Psoas muscle (tissue), 8 donors: ENCODE measurements around the gene ATP8B1. TPM values are rescaled to one million over a fixed set of nuclear protein-coding genes. Genes with fewer than 3 reads are reported as not detected.

Experiments
- ATAC-seq, 4 donors: fragments of 200-7000 bp; cut with Tn5 transposase; one replicate each; pipeline ENCODE4 v1.9.1; 2020; ENCODE audit warnings: moderate library complexity in 3 of 4, mild to moderate bottlenecking in 2 of 4
- DNase-seq, 2 donors: peaks; one replicate each; pipeline ENCODE4 v3.0.0-alpha.2; 2020
- H3K27ac ChIP-seq: fragments of 200-600 bp; one replicate; pipeline ENCODE4 v1.8.0; 2022
- H3K27me3 ChIP-seq, 3 donors: fragments of 200-600 bp in 1 of 3; one replicate each; pipeline versions ENCODE4 v1.6.1 to v1.8.0; 2013 to 2022; ENCODE audit warnings: low read length in 2 of 3, mild to moderate bottlenecking in 2 of 3, moderate library complexity in 1 of 3; ENCODE audit not compliant: insufficient read depth in 3 of 3
- H3K36me3 ChIP-seq, 2 donors: fragments of 200-600 bp in 1 of 2; one replicate each; pipeline versions ENCODE4 v1.6.1 to v1.8.0; 2013 to 2022; ENCODE audit warnings: low read depth in 1 of 2, mild to moderate bottlenecking in 1 of 2, moderate library complexity in 1 of 2; ENCODE audit not compliant: insufficient read depth in 1 of 2
- H3K4me1 ChIP-seq: fragments of 200-600 bp; one replicate; pipeline ENCODE4 v1.8.0; 2022
- H3K4me3 ChIP-seq: fragments of 200-600 bp; one replicate; pipeline ENCODE4 v1.8.0; 2022; ENCODE audit warnings: mild to moderate bottlenecking
- H3K9me3 ChIP-seq: fragments of 200-600 bp; one replicate; pipeline ENCODE4 v1.8.0; 2022
- CTCF ChIP-seq: fragments of 200-600 bp; IDR thresholded peaks from one replicate; pipeline ENCODE4 v1.8.0; 2022; ENCODE audit warnings: antibody characterized with exemption
- WGBS, 3 donors: extraction: QIAGEN DNeasy Blood & Tissue Kit; methylation state at CpG; one replicate each; pipeline versions ENCODE4 v1.1.6 to v1.1.7; 2013; 5-methylcytosine and 5-hydroxymethylcytosine counted together
- intact Hi-C, 2 donors: fragments of 100-400 bp; cut with DNase I; formaldehyde crosslinking; loops; one replicate each; pipeline versions ENCODE4 v1.11.0 to v1.14.2; 2022
- polyA plus RNA-seq, 3 donors: library from polyadenylated mRNA; stranded (reverse); fragments of 200-250 nt; gene quantifications; one replicate each; pipeline ENCODE4 v1.2.3, GENCODE V29; 2013
- total RNA-seq, 4 donors: library from RNA; stranded (reverse); fragmentation: NEBNext Ultra II Directional in 2 of 4; extraction: Animal tissue kit (Norgen Biotek cat#: 25700) in 2 of 4; gene quantifications; one replicate each; pipeline versions ENCODE4 v1.2.1 to v1.2.4, GENCODE V29; 2021 to 2023
- donor health status: healthy with polysubstance abuse.
- donor health status: DM: no; HTN: no; CAD: no; lungs with moderate emphysema.
- donor health status: Bipolar disorder and iron deficiency.
- donor health status: healthy.
- donor health status: DM: yes; HTN: yes; CAD: no.
- donor health status: DM: no; HTN: no; CAD: no.
- donor health status: DM: no; HTN: no; CAD: no.
- donor health status: DM: yes; HTN: yes; CAD: no.

Gene ATP8B1
- total and polyA plus RNA-seq, 7 donors, result 0.45 to 2.5 (median 1.2) TPM

- ATAC-seq, result no peak
- Histone ChIP-seq H3K4me1 (no peaks in the 10 kb centered on the region), H3K27me3 (no peaks in the 10 kb centered on the region), H3K9me3 (no peaks in the 10 kb centered on the region), H3K27ac (no peak overlapping the region), H3K4me3 (no peak overlapping the region), H3K36me3 (no peaks in the 10 kb centered on the region)
- TF ChIP-seq CTCF, result no peak
- intact Hi-C loops, result no loop called here
- DNase-seq, result no peak
- WGBS, 3 donors, result 94 to 100% (median 97%) methylated on average over 1 of the region's 1 CpG
Observed at GRCh38 chr18:57705011-57705410, 98.1 kb downstream of the ATP8B1 start.

GRCh38 chr18:57698571-57699276 lies 104.4 kb downstream of the ATP8B1 start:
- intact Hi-C loops, result loop anchor here in 1 of 2 donors (5.0 kb wide), 1 partner anchor 104 kb away; the partner anchor contains the start of gene ATP8B1
- no peaks in the 10 kb centered on the region for H3K27me3 ChIP-seq
- no peak for TF ChIP-seq CTCF
- H3K9me3 ChIP-seq, result no peaks in the 10 kb centered on the region
- peak in 3 of 4 donors; percentile 66 to 93 (median 71) for ATAC-seq
- 47 to 58% (median 50%) methylated on average over 7 of the region's 7 CpGs for WGBS, 3 donors
- peak overlapping the region; percentile 75 for H3K27ac ChIP-seq
- H3K4me3 ChIP-seq, result peak overlapping the region; percentile 31
- DNase-seq, result no peak
- H3K36me3 ChIP-seq, result no peaks in the 10 kb centered on the region
- H3K4me1 ChIP-seq, result peaks cover 7% of the 10 kb centered on the region

- intact Hi-C loops, result loop anchor here in 1 of 2 donors (5.0 kb wide), 1 partner anchor 105 kb away; the partner anchor contains the start of gene ATP8B1
- peaks cover 10% of the 10 kb centered on the region for H3K4me1 ChIP-seq
- no peaks in the 10 kb centered on the region for H3K27me3 ChIP-seq
- H3K9me3 ChIP-seq, result no peaks in the 10 kb centered on the region
- TF ChIP-seq CTCF, result no peak
- DNase-seq (no peak), ATAC-seq (no peak)
- no peak overlapping the region for H3K27ac ChIP-seq
- H3K36me3 ChIP-seq, result no peaks in the 10 kb centered on the region
- H3K4me3 ChIP-seq, result no peak overlapping the region
- WGBS, 3 donors, result 69 to 82% (median 76%) methylated on average over 8 of the region's 8 CpGs
Observed at GRCh38 chr18:57697426-57697825, 105.7 kb downstream of the ATP8B1 start.

- 95 to 96% (median 96%) methylated on average over 8 of the region's 8 CpGs for WGBS, 3 donors
- H3K4me3 ChIP-seq, result no peak overlapping the region
- H3K27me3 ChIP-seq, result no peaks in the 10 kb centered on the region
- H3K36me3 ChIP-seq, result no peaks in the 10 kb centered on the region
- no peaks in the 10 kb centered on the region for H3K9me3 ChIP-seq
- peaks cover 10% of the 10 kb centered on the region for H3K4me1 ChIP-seq
- DNase-seq (no peak), ATAC-seq (no peak)
- H3K27ac ChIP-seq, result no peak overlapping the region
- intact Hi-C loops, result loop anchor here in 1 of 2 donors (5.0 kb wide), 1 partner anchor 106 kb away; the partner anchor contains the start of gene ATP8B1
- no peak for TF ChIP-seq CTCF
Observed at GRCh38 chr18:57696271-57696670, 106.8 kb downstream of the ATP8B1 start.

- no peaks in the 10 kb centered on the region for H3K36me3 ChIP-seq
- H3K27me3 ChIP-seq, result no peaks in the 10 kb centered on the region
- H3K4me3 ChIP-seq, result no peak overlapping the region
- peaks cover 2% of the 10 kb centered on the region for H3K4me1 ChIP-seq
- WGBS, 3 donors, result 79 to 86% (median 86%) methylated on average over 3 of the region's 3 CpGs
- H3K27ac ChIP-seq, result no peak overlapping the region
- no peak for ATAC-seq
- TF ChIP-seq CTCF, result no peak
- intact Hi-C loops, result no loop called here
- no peaks in the 10 kb centered on the region for H3K9me3 ChIP-seq
- no peak for DNase-seq
Observed at GRCh38 chr18:57691363-57691762, 111.8 kb downstream of the ATP8B1 start.
